HUDEP-2 (cell line): ENCODE data around the gene CTSW.

Experiments used
- DNase-seq, 76 experiments: peaks; one replicate each; lab custom pipeline; 2025; ENCODE audit not compliant: unreplicated experiment in 76 of 76; lab: John Stamatoyannopoulos, UW

The CTSW gene

GRCh38 chr11:65855927-65856363 lies 23.7 kb upstream of the CTSW start:
- no peak for DNase-seq

GRCh38 chr11:65856689-65857499 lies 22.7 kb upstream of the CTSW start:
- DNase-seq, result peak in 73 of 76 experiments; percentile 16 to 88 (median 71)

DNA sequence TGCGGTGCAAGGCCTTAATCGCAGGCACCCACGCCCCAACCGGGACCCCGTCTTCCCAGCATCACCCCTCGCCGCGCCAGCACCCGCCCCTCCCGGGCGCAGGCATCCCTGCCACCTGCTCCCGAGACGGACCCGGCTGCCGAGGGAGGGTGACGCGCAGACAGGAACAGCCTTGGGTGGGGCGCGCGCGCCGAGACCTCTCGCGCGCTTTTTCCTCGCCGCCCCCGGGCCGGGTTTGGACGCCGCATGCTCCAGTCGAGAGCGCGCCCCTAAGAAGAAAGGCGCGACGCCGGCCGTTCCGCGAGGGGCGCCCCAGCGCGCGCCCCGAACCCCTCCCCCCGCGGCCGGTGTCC lies 22.2 kb upstream of the CTSW start:
- DNase-seq, result peak in 33 of 76 experiments; percentile 13 to 67 (median 41)

- DNase-seq, result peak in 74 of 76 experiments; percentile 58 to 98 (median 95)
Observed at GRCh38 chr11:65857853-65858680, 21.6 kb upstream of the CTSW start, which contains the start of gene CFL1. TSS of gene CFL1 (minus strand) at chr11:65858180. CDS start at chr11:65858099, 81 bp downstream.

GRCh38 chr11:65858681-65859087 lies 21.0 kb upstream of the CTSW start:
- peak in 3 of 76 experiments; percentile 45 to 46 (median 45) for DNase-seq

GRCh38 chr11:65859095-65859811 lies 20.4 kb upstream of the CTSW start:
- peak in 75 of 76 experiments; percentile 52 to 98 (median 93) for DNase-seq

- peak in 14 of 76 experiments; percentile 43 to 91 (median 53) for DNase-seq
Observed at GRCh38 chr11:65859812-65860277, 19.8 kb upstream of the CTSW start.

DNA sequence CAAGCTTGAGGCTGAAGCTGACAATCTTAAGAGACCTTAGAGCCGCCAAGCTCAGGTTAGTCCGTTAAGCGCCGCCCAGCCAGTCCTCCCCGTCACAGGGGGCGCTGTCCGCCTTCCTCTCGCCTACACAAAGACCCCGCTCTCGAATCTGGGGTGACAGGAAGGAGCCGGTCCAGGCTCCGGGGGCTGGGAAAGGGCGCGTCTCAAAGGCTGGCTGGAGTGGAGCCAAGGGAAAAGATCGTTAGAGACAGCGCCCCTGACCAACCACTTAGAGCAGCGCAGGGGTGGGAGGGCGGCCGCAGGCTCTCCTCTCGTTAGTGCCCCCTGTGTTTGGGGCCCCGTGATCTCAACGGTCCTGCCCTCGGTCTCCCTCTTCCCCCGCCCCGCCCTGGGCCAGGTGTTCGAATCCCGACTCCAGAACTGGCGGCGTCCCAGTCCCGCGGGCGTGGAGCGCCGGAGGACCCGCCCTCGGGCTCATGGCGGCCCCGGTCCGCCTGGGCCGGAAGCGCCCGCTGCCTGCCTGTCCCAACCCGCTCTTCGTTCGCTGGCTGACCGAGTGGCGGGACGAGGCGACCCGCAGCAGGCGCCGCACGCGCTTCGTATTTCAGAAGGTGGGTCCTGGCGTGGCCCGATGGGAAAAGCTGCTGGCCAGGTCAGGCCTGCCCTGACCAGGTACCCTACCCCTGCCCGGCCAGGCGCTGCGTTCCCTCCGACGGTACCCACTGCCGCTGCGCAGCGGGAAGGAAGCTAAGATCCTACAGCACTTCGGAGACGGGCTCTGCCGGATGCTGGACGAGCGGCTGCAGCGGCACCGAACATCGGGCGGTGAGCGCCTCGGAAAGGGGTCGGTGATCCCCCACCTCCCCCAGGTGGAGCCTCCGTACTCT lies 19.1 kb upstream of the CTSW start, which contains the start of gene MUS81:
Gene MUS81, plus strand, starts transcription at position 156 of the 887 bp plus-strand sequence. Its CDS starts 321 bp downstream, at position 477.
- DNase-seq, result peak in 75 of 76 experiments; percentile 83 to 99 (median 96)

DNA sequence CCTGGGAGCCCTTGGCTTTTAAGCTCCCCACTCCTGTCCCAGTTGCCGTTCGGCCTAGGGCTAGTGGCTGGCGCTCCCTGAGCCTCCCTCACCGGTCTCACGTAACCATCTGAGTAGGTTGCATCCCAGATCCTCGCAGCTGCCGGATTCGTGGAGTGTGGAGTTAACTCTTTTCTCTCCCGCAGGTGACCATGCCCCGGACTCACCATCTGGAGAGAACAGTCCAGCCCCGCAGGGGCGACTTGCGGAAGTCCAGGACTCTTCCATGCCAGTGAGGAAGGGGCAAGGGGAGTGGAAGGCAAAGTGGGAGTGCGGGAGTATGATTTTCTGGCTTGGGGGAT lies 18.5 kb upstream of the CTSW start:
- DNase-seq, result no peak

DNA sequence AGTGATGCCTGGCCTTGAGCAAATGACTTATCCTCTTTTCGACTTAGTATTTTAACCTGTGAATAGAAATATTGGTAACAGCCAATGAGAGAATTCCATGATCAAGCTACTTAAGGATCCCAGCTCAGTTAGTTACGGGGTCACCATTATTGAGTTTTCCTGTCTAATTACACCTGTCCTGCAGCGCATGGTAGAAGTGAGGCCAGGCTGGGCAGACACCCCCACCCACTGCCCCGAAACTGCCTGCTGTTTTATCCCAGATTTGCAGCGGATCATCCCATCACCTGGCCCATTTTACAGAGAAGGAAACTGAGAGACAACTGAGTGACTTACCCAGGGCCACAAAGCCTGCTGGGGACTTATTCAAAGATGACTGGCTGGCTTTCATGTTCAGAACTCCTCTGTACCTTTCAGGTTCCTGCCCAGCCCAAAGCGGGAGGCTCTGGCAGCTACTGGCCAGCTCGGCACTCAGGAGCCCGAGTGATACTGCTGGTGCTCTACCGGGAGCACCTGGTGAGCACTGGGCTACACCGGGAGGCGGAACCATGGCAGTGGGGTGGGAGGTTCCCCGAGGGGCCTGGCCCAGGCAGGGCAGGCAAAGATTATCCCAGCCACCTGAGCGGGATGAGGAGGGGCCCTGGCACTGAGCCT lies 18.0 kb upstream of the CTSW start:
- DNase-seq, result no peak

DNA sequence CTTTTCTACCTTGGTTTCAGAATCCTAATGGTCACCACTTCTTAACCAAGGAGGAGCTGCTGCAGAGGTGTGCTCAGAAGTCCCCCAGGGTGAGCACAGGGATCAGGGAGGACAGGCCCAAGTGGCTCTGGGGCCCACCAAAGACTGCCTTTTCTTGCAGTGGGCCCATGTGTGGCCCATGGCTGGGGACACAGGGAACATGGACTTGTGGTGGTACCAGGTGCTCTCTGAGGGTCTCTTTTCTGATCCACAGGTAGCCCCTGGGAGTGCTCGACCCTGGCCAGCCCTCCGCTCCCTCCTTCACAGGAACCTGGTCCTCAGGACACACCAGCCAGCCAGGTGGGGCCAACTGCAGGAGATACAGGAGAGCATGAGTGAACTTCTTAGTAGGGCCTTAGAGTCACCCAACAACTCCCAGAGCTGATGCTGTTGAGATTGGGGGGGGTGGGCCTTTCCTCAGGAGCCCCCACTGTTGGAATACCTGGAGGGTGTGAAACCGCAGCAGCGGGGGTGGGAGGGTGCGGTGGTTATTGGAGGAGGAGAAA lies 17.4 kb upstream of the CTSW start:
- DNase-seq, result no peak

DNA sequence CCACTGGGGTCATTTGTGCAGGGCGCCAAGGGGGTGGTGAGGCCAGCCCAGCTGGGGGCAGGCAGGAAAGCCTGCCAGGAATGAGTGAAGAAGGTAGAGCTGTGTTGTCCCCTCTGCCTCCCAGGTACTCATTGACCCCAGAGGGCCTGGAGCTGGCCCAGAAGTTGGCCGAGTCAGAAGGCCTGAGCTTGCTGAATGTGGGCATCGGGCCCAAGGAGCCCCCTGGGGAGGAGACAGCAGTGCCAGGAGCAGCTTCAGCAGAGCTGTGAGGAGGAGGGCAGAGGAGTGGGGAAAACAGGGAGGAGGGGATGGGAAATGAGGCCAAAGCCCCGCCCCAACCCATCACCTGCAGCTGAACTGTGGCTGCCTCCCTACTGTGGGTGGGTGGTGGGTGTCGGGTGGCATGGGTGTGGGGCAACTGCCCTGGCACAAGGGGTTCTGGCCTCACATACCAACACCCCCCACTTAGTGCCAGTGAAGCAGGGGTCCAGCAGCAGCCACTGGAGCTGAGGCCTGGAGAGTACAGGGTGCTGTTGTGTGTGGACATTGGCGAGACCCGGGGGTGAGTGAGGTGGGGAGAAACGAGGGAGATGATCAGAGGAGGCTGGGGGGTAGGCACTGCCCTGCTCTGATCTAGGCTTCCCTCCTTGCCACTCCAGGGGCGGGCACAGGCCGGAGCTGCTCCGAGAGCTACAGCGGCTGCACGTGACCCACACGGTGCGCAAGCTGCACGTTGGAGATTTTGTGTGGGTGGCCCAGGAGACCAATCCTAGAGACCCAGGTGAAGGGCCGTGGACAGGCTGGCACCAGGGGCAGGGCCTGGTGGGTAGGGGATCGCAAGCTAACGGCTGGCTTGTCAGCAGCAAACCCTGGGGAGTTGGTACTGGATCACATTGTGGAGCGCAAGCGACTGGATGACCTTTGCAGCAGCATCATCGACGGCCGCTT lies 16.4 kb upstream of the CTSW start:
- DNase-seq, result no peak

DNA sequence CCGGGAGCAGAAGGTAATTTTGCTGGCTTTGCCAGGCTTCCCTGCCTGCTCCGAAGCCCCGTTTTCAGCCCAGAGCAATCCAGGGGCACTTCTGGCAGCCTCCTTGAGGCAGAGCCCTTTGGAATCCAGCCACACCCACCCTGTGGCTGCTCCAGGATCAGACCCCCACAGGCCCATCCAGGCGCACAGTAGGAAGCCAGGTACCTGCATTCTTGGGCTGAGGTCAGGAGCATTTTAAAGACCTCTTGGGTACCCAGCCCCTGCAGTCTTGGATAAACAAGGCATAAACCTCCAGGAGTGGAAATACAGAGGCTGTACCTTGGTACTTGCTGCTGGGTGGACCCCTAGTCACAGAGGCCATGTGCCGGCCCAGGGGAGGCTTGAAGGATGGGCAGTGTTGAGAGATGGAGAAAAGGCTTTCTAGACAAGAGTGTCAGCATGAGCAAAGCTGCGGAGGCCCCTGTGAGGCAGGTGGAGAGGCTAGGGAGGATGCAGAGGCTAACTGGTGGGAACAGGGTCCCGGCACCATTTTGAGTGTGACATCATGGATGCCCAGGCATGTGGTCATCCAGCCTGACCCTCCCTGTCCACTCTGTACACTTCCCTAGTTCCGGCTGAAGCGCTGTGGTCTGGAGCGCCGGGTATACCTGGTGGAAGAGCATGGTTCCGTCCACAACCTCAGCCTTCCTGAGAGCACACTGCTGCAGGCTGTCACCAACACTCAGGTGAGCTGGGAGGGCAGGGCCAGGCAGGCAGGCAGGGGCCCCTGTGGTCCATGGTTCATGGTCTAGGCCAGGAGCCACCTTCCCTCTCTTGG lies 15.5 kb upstream of the CTSW start:
- no peak for DNase-seq

DNA sequence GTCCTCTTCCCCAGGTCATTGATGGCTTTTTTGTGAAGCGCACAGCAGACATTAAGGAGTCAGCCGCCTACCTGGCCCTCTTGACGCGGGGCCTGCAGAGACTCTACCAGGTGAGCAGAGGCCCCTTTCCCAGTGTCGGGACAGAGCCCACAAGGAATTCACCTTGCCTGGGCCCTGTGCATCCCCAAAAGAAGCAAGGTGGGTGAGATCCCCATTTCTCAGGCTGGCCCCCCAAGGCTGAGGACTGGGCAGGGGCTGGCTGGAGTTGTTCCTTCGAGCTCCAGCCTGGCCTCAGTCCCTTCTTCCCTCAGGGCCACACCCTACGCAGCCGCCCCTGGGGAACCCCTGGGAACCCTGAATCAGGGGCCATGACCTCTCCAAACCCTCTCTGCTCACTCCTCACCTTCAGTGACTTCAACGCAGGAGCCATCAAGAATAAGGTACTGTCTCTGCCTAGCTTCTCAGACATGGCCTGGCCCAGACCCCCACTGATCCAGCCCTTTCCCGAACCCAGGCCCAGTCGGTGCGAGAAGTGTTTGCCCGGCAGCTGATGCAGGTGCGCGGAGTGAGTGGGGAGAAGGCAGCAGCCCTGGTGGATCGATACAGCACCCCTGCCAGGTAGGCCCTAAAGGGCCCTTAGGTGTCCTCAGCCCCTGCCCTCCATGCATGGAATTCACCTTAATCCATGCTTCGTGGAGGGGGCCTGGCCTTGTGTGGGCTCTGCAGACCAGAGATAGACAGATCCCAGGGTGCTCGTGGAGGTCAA lies 14.7 kb upstream of the CTSW start:
- no peak for DNase-seq

- no peak for DNase-seq
Observed at GRCh38 chr11:65865550-65866172, 14.0 kb upstream of the CTSW start.
